Gastroesophageal sphincter (tissue), 3 donors: ENCODE results near the gene WTAP.

Experiments
- CTCF ChIP-seq, 4 experiments: fragments of 200-600 bp in 2 of 4; fragments of 450-650 bp in 2 of 4; sonication (generic) in 1 of 4; IDR thresholded peaks; one replicate each; pipeline ENCODE4 v1.5.1; 2017 to 2019; ENCODE audit warnings: antibody characterized with exemption in 4 of 4, mild to moderate bottlenecking in 2 of 4, moderate library complexity in 2 of 4
- EP300 ChIP-seq: sonication (generic); formaldehyde crosslinking; IDR thresholded peaks from one replicate; pipeline ENCODE4 v1.6.1; 2017; ENCODE audit warnings: antibody characterized with exemption, mild to moderate bottlenecking
- POLR2A ChIP-seq, 2 donors: fragments of 450-650 bp; IDR thresholded peaks; one replicate each; pipeline ENCODE4 v1.6.1; 2017; ENCODE audit warnings: antibody characterized with exemption in 2 of 2, mild to moderate bottlenecking in 2 of 2, moderate library complexity in 1 of 2
- POLR2AphosphoS5 ChIP-seq: sonication (generic); formaldehyde crosslinking; IDR thresholded peaks from one replicate; pipeline ENCODE4 v1.6.1; 2017; ENCODE audit warnings: antibody characterized with exemption

DNA sequence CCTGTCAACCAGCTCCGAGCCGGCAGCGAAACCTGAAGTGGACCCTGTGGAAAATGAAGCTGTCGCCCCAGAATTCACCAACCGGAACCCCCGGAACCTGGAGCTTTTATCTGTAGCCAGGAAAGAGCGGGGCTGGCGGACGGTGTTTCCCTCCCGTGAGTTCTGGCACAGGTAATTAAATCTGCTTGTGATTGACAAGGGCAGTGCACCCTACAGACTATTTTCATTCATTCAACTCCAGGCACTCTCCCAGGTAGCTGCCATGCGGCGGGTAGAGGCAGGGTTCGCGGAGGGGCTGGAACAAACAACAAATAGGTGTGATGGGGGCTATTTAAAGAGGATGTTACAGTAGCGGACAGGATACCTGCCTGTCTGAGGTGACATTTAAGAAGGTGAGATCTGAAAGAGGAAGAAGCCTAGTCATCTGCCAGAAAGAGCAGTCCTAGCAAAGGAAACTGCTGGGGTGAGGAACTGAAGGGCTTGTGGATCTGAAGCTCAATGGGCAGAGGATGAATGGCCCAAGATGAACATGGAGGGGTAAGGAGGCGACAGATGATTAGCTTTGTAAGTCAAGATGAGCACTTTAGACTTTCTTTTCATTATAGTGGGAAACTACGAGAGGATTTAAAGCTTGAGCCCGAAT is 63.8 kb downstream of the WTAP start:
- no peak for TF ChIP-seq POLR2AphosphoS5
- TF ChIP-seq POLR2A (IDR thresholded peaks at IDR 0.05): no peak
- TF ChIP-seq CTCF (IDR thresholded peaks at IDR 0.05): no peak
- TF ChIP-seq EP300: no peak
